Left forelimb (tissue), 1 donor: ENCODE results near the gene TTC38.
"Not testable (repeated sequence)": the region's sequence is repeated elsewhere in the genome, so short reads cannot be mapped to it uniquely, and the experiment has no call there.

Experiments
- DNase-seq: peaks from one replicate; pipeline ENCODE4 v3.0.0-alpha.2; 2018; ENCODE audit warnings: low spot score

The TTC38 gene

DNA sequence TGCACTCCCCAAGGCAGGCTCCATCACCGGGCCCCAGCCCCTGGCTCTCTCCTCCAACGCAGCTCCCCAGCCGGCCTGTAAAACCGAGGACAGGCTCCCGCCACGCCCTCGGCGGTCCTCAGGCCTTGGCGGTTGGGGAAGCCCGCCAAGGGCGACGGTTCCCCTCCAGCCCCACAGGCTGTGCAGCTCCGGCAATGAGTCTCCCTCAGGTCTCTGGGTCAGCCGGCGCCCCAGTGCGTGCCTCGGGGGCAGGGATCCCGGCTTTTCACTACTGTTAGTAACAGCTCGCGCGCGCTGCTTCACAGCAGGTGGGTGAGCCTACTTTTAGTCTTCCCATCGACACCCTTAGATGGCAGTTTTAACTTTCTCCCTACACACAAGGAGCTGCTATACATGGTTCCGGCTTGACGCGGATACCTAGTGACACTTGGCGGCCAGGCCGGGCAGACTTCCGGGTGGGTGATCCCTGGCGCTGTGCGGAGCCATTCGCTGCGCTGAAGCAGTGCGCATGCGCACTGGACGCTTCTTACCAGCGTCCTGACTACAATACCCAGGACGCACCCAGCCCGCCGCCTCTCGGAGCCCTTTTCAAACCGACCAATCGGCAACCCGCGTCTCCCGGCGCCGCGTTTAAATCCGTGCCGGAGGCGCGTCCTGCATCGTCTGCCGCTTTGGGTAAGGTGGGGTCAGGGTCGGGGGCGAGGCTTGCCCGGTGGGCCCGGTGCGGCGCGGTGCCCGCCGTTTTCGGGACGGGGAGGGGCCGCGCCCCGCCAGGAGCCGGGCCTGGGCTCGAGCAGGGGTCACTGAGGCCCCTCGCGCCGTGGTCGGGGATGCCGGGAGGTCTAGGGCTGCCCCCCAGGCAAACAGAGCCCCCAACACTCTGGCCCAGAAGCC lies 28.7 kb downstream of the TTC38 start, which contains the start of gene GTSE1:
Gene GTSE1, plus strand, starts transcription at position 614 of the 894 bp plus-strand sequence. CDS start 531 bp downstream, outside the sequence.
- DNase-seq, result peak; percentile 95

DNA sequence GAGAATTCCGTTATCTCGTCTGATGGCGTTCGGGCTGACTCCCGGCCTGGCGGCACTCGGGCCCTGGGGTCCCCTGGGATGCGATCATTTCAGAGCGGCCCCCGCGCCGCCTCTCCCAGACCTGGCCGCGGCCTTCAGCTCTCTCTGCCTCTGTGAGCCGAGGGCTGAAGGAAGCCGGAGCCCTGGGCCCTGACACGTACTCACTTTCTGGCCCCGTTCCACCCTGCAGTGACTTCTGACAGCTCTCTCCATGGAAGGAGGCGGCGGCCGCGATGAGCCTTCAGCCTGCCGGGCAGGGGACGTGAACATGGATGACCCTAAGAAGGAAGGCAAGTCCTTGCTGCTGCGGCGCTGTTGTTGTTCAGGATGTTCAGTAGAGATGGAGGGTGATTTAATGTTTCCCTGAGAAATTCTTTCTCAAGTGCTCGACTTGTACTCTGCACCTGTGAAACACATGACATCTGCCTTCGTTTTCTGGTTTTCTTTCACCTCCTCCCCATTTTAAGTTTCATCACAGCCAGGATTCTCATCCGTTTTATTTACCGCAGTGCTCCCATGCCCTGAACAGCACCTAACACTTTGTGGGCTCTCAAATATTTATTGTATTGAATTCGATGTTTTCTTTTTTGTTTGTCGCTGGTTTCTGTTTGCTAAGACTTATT lies 29.5 kb downstream of the TTC38 start:
- DNase-seq, result no peak

DNA sequence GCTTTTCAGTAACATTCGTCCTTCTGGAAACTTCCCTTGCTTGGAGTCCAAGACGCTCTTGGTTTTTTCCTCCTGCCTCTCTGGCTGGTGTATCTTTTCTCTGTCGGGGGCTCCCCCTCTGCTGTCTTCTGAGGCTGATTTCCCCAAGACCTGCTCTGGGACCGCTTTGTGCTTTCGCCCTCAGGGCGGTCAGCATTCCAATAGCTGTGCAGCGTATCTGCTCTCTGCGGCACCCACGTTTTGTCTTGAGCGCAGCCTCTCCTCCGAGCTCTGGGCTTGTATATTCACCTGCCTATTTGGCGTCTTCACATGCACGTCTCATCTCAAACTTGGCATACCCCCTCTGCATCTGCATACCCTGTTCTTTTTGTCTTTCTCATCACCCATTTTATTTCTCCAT lies 31.3 kb downstream of the TTC38 start:
- no peak for DNase-seq

DNA sequence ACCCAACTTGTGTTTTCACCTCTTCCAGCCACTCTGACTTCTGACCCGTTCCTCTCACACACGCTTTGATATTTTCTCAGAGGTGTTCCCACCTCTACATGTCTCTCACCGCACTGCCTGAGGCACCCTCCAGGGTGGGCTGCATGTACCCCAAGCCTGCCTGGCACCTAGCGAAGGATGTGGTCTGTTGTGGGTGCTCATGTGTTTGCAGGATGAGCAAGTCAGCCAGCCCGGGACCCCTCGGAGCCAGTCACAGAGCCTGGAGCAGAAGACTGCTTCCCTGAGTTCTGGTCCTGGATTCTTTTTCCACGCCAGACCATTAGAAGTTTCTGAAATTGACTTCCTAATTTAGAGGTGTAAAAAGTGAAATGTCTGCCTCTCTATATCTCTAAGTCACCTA lies 32.7 kb downstream of the TTC38 start:
- no peak for DNase-seq

DNA sequence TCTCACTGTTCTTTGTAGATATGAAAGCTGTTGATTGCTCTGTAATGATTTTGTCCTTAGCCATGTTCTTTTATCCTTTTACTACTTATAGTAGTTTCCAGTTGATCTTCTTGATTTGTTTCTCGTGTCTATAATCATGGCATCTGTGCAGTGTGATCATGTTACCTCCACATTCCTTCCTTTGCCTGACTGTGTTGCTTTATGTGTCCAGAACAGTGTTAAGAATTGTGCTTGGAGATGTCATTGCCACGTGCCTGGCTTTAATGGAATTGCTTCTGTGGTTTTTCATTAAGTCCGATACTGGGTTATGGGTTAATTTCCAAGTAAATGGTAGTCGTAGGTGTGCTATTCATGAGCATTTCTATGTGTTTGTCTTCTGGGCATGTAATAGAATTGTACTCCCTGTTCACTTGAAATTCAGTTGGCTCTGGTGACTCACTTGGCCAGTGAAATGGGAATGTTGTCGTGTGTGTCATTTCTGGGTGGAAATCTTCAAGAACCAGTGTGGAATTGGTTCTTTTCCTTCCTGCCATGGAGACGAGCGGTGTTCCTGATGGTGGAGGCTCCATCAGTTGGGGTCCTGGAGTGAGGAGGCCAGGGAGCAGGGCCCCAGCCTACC lies 35.6 kb downstream of the TTC38 start:
- no peak for DNase-seq

DNA sequence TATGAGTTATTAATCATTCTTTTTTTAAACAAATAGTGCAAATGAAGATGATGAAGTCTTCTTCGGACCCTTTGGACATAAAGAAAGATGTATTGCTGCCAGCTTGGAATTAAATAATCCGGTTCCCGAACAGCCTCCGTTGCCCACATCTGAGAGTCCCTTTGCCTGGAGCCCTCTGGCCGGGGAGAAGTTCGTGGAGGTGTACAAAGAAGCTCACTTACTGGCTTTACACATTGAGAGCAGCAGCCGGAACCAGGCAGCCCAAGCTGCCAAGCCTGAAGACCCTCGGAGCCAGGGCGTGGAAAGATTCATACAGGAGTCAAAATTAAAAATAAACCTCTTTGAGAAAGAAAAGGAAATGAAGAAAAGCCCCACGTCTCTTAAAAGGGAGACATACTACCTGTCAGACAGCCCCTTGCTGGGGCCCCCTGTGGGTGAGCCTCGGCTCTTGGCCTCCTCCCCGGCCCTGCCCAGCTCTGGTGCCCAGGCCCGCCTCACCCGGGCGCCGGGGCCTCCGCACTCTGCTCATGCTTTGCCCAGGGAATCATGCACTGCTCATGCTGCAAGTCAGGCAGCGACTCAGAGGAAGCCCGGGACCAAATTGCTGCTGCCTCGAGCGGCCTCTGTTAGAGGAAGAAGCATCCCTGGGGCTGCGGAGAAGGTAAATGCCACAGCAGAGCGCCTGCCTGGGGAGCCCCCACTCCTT lies 40.6 kb downstream of the TTC38 start:
- no peak for DNase-seq

DNA sequence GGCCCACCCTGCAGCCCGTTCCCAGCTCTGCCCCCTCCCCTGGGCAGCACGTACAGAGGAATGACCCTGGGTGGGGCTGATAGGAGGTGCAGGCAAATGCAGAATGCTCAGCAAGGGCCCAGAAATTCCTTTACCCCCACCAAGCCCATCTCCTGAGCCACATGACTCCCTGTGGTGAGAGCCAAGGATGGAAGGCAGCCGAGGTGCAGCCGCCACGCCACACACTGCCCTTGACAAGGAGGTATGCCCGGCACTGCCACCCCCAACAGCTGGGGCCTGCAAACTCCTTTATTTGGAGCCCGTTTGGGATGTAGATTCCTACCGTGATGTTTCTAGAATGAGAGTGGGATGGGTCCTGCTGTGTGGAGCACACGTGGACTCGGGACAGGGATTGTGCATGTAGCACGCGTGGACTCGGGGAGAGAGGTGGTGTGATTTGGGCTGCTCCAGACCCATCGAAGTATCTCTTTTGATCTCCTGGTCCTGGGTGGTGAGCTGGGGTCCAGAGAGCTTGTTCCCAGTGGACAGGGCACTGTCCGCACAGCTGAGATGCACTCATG lies 41.8 kb downstream of the TTC38 start:
- no peak for DNase-seq

DNA sequence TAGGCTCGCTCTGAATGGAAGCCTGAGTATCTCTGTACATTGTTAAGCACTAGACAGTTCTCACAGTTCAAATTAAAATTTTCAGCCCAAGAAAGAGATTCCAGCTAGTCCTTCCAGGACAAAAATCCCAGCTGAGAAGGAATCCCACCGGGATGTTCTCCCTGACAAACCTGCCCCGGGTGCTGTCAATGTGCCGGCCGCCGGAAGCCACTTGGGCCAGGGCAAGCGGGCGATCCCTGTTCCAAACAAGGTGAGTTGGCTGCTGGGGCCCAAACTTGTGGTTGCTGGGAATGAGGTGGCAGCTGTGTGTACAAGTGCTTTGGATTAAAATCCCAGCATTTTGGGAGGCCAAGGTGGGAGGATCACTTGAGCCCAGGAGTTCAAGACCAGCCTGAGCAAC lies 44.2 kb downstream of the TTC38 start:
- DNase-seq, result no peak

DNA sequence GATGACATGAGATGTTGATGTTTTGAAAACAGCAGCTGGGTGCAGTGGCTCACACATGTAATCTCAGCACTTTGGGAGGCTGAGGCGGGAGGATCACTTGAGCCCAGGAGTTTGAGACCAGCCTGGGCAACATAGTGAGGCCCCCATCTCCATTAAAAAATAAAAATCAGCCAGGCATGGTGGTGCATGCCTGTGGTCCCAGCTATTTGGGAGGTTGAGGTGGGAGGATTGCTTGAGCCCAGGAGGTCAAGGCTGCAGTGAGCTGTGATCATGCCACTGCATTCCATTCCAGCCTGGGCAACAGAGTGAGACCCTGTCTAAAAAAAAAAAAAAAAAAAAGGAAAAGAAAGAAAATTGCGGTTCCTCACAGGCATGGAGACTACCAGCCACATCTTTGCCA lies 45.0 kb downstream of the TTC38 start:
- DNase-seq, result not testable (repeated sequence)

DNA sequence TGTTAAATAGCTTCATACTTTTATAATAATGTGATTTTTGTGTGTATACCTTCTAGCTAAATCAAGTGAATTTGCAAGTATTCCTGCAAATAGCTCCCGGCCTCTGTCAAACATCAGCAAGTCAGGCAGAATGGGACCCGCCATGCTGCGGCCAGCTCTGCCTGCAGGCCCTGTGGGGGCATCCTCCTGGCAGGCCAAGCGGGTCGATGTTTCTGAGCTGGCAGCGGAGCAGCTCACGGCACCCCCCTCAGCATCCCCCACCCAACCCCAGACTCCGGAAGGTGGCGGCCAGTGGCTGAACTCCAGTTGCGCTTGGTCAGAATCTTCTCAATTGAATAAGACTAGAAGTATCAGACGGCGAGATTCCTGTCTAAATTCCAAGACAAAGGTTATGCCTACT lies 48.2 kb downstream of the TTC38 start:
- no peak for DNase-seq

DNA sequence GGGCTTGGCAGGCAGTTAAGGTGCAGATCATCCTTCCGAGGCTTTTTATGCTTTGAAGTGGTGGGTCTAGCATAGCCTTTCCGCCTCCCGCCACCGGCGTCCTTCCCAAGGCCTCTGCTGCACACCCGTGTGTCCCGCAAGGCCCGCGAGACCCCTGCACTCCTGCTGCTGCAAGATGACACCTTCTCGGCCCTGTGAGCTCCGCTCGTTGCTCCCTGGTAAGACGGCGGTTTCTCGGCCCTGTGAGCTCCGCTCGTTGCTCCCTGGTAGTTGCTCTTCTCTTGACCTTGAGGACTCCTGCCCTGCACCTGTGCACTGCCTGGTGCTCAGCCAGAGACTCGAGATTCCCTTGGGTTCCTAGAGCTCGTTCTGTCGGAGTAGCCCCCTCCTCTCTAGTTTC lies 49.8 kb downstream of the TTC38 start:
- no peak for DNase-seq

DNA sequence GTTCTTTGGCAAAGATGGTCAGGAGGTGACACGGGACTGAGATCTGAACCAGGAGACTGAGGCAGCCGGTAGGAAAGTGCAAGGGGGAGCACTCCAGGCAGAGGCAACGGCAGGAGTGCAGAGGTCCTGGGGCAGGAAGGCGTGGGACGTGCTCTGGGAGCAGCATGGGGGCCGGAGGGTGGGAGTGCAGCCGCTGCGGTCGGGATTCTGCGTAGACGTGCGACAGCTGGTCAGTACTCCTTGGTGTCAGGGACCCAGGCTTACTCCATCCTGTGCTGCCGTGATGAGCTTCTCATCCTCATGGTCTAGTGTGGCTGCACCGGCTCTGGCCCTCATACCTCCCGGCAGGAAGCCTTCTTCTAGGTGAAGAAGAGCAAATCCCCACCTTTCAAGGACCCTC lies 50.8 kb downstream of the TTC38 start:
- DNase-seq, result no peak

DNA sequence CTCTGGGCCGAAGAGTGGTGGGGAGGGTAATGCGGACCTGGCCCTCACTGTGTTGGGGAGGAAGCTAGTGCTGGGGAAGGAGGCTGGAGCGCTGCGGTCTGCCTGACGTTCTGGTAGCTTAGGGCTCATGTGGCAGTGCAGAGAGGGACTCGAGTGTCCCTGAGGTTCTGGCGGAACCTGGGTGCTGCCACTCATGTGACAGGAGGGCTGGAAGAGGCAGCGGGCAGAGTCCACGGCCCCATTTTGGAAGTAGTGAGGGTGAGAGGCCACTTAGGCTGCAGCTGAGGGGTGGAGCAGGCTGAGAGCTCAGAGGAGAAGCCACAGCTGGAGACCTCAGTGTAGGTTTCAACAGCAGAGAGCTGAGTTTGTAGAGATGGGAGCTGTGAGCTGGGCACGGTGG lies 51.5 kb downstream of the TTC38 start:
- DNase-seq, result no peak

DNA sequence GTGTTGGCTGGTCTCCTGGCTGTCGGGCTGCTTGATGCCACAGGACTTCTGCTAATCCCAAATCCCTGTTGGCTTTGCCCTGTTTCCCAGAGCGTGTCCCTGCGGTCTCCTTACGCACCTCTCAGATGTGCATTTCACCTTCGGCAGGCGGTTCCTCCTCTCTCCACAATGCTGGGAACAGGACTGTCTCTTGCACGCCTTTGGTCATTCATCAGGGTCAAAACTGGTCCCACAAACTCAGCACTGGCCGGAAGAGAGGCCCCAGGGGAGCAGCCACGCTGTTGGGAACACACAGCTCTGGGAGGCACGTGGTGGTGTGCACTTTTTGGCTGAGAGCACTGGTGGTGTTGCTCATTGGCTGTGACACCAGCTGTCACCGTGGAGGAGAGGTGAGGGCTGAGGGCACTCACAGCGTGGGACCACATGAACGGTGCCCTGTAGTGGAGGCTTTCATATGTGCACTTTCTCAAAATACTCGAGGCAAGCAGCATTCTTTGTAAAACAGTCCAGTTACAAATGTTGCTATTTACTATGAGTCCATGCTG lies 52.4 kb downstream of the TTC38 start:
- DNase-seq, result no peak

DNA sequence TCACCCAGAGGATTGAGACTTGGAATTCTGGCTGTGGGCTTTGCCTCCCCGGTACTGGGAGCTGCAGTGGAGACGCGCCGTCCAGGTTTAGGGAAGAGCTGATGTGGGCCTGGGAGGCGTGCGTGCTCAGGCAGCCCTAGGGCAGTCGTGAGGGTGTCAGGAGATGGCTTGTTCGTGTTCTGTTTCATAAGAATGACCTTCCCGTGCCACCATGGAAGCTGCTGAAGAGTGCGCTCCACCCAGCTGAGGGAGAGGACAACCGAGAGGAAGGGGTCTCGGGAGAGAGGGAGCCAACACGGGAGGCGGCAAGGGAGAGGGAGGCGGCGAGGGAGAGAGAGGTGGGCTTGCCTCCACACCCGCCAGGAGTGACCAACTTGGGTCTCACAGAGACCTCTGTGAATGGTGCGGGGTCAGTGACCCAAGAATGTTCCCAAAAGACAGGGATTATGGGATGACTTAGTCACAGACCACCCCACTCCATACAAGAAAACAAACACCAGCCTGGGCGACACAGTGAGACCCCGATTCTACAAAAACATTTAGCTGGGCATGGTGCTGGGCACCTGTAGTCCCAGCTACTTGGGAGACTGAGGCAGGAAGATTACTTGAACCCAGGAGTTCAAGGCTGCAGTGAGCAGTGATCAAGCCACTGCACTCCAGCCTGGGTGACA lies 53.0 kb downstream of the TTC38 start:
- DNase-seq, result no peak

DNA sequence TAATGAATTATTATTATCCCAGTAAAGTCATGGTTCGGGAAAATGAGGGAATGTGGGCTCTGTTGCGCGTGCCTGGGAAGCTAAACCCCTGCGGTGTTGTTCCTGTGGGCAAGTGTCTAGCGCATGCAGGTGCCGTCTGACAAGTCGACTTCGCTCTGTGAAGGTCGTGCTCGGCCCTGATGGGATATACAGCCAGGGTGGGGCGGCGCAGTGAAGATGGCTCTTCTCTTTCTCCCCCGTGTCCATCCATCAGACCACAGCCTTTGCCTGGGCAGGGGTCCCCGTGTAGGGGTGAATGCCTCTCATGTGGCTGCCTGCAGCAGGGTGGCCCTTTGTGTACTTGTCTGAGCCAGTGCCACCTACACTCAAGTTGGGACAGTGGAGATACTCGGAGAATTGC lies 54.9 kb downstream of the TTC38 start:
- DNase-seq, result no peak

DNA sequence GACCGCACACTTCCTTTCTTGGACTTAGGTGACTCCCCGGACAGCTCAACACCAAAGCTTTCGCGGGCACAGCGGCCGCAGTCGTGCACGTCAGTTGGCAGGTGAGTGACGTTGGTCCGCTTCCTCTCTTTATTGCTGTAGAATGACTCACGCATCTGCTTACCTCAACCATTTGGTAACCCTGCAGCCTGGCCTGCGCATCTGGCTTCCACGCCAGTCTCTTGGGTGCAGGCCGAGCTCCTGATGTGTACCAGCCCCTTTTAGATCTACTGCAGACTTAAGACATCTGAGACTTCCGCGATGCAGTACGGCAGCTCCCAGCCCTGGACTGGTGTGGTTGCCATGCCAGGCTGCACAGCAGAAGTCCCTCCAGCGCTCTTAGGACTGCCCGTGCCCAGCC lies 55.4 kb downstream of the TTC38 start:
- no peak for DNase-seq

DNA sequence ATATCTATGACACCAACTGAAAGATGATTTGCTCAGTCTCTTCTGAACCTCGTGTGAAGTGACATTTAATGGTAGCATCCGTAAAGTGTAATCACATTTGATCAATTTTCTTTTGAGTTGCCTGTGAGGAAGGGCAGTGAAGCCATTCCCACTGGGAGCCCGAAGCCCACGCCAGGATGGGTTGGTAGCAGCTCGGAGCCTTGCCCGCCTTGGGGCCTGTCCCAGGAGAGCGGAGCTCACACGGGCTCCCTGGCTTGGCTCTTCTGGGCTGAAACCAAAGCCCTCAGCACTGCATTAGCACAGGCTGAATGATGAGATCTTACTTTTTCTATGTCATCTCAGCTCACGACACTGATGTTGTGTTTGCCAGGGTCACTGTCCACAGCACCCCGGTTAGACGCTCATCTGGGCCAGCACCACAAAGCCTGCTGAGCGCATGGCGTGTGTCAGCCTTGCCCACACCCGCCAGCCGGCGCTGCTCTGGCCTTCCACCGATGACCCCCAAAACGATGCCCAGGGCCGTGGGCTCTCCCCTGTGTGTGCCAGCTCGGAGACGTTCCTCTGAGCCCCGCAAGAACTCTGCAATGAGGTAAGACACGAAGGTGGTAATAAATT lies 58.4 kb downstream of the TTC38 start:
- no peak for DNase-seq

DNA sequence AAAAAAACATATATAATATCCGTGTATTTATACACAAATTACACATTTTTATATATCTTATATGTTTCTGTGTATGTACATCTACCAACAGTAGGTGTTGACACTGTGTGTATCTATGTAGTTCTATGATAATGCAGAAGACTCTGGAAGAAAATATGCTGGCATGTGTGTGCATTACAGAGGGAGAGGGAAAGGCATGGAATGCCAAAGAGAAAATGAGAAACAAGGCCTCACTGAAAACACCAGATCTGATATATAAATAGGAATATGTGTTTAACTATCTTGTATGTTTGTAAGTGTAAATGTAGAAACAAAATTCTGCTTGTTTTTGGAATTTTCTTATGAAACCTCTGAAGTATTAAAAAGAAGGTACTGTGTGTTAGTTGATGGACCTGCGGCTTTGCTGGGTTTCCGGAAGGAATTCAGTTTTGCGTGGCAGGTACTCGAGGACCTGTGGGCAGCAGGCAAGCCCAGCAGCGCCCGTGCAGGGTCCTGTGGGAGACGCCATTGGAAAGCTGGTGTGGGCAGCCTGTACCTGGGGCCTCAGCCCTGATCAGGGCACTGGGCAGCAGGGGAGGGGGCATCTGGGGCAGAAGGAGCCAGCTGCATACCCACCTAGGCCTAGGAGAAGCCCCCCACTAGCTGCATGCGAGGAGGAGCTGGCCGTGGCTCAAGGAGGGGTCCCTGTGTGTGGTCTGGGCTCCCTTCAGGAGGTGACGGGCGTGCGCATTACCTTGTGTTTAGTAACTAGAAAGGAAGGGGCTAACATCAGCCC lies 60.1 kb downstream of the TTC38 start:
- DNase-seq, result no peak

DNA sequence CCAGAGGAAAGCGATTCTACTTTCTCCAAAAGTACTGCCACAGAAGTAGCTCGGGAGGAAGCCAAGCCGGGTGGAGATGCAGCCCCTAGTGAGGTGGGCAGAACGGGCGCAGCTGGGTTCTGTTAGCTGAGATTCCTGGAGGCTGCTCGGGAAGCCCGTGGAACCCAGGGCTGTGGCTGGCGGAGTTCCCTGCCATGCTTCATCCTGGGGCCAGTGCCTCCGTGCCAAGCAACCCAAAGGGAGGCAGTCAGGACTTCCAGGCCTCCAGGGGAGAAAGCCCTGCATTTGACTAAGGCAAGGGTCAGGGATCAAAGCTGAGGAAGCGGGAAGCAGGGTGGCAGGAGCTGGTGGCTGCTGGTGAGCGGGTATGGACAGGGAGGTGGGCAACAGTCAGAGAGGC lies 61.0 kb downstream of the TTC38 start:
- no peak for DNase-seq
